IMR-90 (cell line): ENCODE data around the gene ASXL1. TPM values are rescaled to one million over a fixed set of nuclear protein-coding genes. Genes with fewer than 3 reads are reported as not detected.

ENCODE experiments used
- ATAC-seq: fragments of 200-7000 bp; cut with Tn5 transposase; 2 replicates; pipeline ENCODE4 v1.9.1; 2020; ENCODE audit warnings: low read depth, mild to moderate bottlenecking, moderate library complexity
- BruUV-seq: library from RNA; stranded (reverse); fragments of 400-500 nt; replicated peaks from 2 replicates; lab custom pipeline; 2021; lab: Mats Ljungman, UMichigan
- CTCF ChIA-PET: fragments of 300-600 bp; formaldehyde crosslinking; extraction: SDS; loops from one replicate; lab custom pipeline; 2021; ENCODE audit warnings: antibody characterized with exemption; lab: Yijun Ruan, JAX
- POLR2A ChIA-PET: fragments of 300-600 bp; sonication (Branson Sonifier 250); formaldehyde crosslinking; loops from one replicate; lab custom pipeline; 2022; ENCODE audit warnings: antibody characterized with exemption; ENCODE audit not compliant: unreplicated experiment; lab: Charles Lee
- DNase-seq: peaks from one replicate; pipeline ENCODE4 v3.0.0; 2013
- H2AFZ ChIP-seq: replicated peaks from 2 replicates; pipeline ENCODE3; 2013; ENCODE audit warnings: low read length, mild to moderate bottlenecking; ENCODE audit not compliant: poor library complexity
- H2AK5ac ChIP-seq: 2 replicates; pipeline ENCODE4 v1.6.1; 2013; ENCODE audit warnings: low read depth, low read length, inconsistent platforms
- H2AK9ac ChIP-seq: replicated peaks from 2 replicates; pipeline ENCODE3; 2013; ENCODE audit warnings: mild to moderate bottlenecking, low read depth, low read length, moderate library complexity; ENCODE audit not compliant: poor library complexity
- H2BK120ac ChIP-seq: 2 replicates; pipeline ENCODE4 v1.6.1; 2013; ENCODE audit warnings: low read depth, low read length, inconsistent platforms
- H2BK15ac ChIP-seq: 3 replicates; pipeline ENCODE4 v1.6.1; 2013; ENCODE audit warnings: low read depth, low read length, inconsistent platforms
- H2BK20ac ChIP-seq: 2 replicates; pipeline ENCODE4 v1.6.1; 2013; ENCODE audit warnings: low read depth, mild to moderate bottlenecking, inconsistent platforms, low read length, moderate library complexity
- H2BK5ac ChIP-seq: 2 replicates; pipeline ENCODE4 v1.6.1; 2013; ENCODE audit warnings: mild to moderate bottlenecking, low read depth, low read length, inconsistent platforms; ENCODE audit not compliant: poor library complexity, severe bottlenecking
- H3K14ac ChIP-seq: replicated peaks from 2 replicates; pipeline ENCODE4 v1.6.1; 2013; ENCODE audit warnings: low read depth, low read length, inconsistent platforms
- H3K18ac ChIP-seq: 2 replicates; pipeline ENCODE4 v1.6.1; 2013; ENCODE audit warnings: low read depth, low read length, control low read depth
- H3K23ac ChIP-seq: 2 replicates; pipeline ENCODE4 v1.6.1; 2013; ENCODE audit warnings: low read depth, low read length, inconsistent platforms
- H3K27ac ChIP-seq: 2 replicates; pipeline ENCODE4 v1.5.1; 2013; ENCODE audit warnings: mild to moderate bottlenecking, control low read depth, low read length; ENCODE audit not compliant: insufficient read depth
- H3K27me3 ChIP-seq: 2 replicates; pipeline ENCODE4 v1.6.1; 2013; ENCODE audit warnings: low read length; ENCODE audit not compliant: control insufficient read depth, insufficient read depth
- H3K36me3 ChIP-seq: 2 replicates; pipeline ENCODE4 v1.6.1; 2013; ENCODE audit warnings: low read length, mixed read lengths; ENCODE audit not compliant: control insufficient read depth, insufficient read depth
- H3K4ac ChIP-seq: 2 replicates; pipeline ENCODE4 v1.6.1; 2013; ENCODE audit warnings: low read depth, low read length, inconsistent platforms
- H3K4me1 ChIP-seq: 2 replicates; pipeline ENCODE4 v1.6.1; 2013; ENCODE audit warnings: low read length, mixed read lengths; ENCODE audit not compliant: control insufficient read depth, insufficient read depth
- H3K4me2 ChIP-seq: 2 replicates; pipeline ENCODE4 v1.6.1; 2013; ENCODE audit warnings: low read depth, mild to moderate bottlenecking, control low read depth, low read length, moderate library complexity
- H3K4me3 ChIP-seq: 2 replicates; pipeline ENCODE4 v1.5.1; 2013; ENCODE audit warnings: low read depth, mild to moderate bottlenecking, control low read depth, low read length, moderate library complexity; ENCODE audit not compliant: insufficient read depth
- H3K56ac ChIP-seq: 2 replicates; pipeline ENCODE4 v1.6.1; 2013; ENCODE audit warnings: low read length, inconsistent platforms; ENCODE audit not compliant: insufficient read depth; ENCODE audit errors: extremely low read depth
- H3K79me1 ChIP-seq, 2 experiments: 2 replicates each; pipeline ENCODE4 v1.6.1; 2013; ENCODE audit warnings: low read length in 2 of 2, inconsistent platforms in 1 of 2, low read depth in 1 of 2
- H3K9ac ChIP-seq: 2 replicates; pipeline ENCODE4 v1.6.1; 2013; ENCODE audit warnings: low read depth, low read length, control low read depth
- H3K9me1 ChIP-seq: 2 replicates; pipeline ENCODE4 v1.6.1; 2013; ENCODE audit warnings: low read length, inconsistent platforms; ENCODE audit not compliant: insufficient read depth
- H3K9me3 ChIP-seq: 2 replicates; pipeline ENCODE4 v1.6.1; 2013; ENCODE audit warnings: low read length; ENCODE audit not compliant: control insufficient read depth, insufficient read depth
- H4K20me1 ChIP-seq: 2 replicates; pipeline ENCODE4 v1.6.1; 2013; ENCODE audit warnings: low read length, inconsistent platforms; ENCODE audit not compliant: insufficient read depth
- H4K5ac ChIP-seq: 2 replicates; pipeline ENCODE4 v1.6.1; 2013; ENCODE audit warnings: mild to moderate bottlenecking, low read depth, low read length, control low read depth
- H4K8ac ChIP-seq, 2 experiments: 2 replicates each; pipeline ENCODE4 v1.6.1; 2013; ENCODE audit warnings: low read depth in 2 of 2, low read length in 2 of 2, control low read depth in 1 of 2, inconsistent platforms in 1 of 2
- H4K91ac ChIP-seq: 2 replicates; pipeline ENCODE4 v1.6.1; 2013; ENCODE audit warnings: low read depth, low read length, inconsistent platforms; ENCODE audit not compliant: insufficient read depth
- CHD1 ChIP-seq: IDR thresholded peaks from 2 replicates; pipeline ENCODE4 v1.6.1; 2012; ENCODE audit warnings: low read depth, low read length, improper control_type of control experiment
- FOS ChIP-seq: fragments of 150-350 bp; IDR thresholded peaks from 2 replicates; pipeline ENCODE4 v1.6.1; 2016; ENCODE audit warnings: low read depth, low read length
- MAFK ChIP-seq: IDR thresholded peaks from 2 replicates; pipeline ENCODE4 v1.6.1; 2012; ENCODE audit warnings: low read depth, low read length, improper control_type of control experiment
- MAZ ChIP-seq: IDR thresholded peaks from 2 replicates; pipeline ENCODE4 v1.6.1; 2012; ENCODE audit warnings: low read depth, mild to moderate bottlenecking, low read length, improper control_type of control experiment, moderate library complexity, borderline replicate concordance
- MXI1 ChIP-seq: IDR thresholded peaks from 2 replicates; pipeline ENCODE4 v1.6.1; 2012; ENCODE audit warnings: low read depth, mild to moderate bottlenecking, low read length, moderate library complexity, borderline replicate concordance
- POLR2A ChIP-seq: IDR thresholded peaks from 2 replicates; pipeline ENCODE4 v1.6.1; 2012; ENCODE audit warnings: mild to moderate bottlenecking, low read depth, low read length
- RAD21 ChIP-seq: IDR thresholded peaks from 2 replicates; pipeline ENCODE4 v1.6.1; 2012; ENCODE audit warnings: low read length, improper control_type of control experiment
- RFX5 ChIP-seq: IDR thresholded peaks from 2 replicates; pipeline ENCODE4 v1.8.0; 2012; ENCODE audit warnings: low read depth, mild to moderate bottlenecking, low read length, moderate library complexity
- SMC3 ChIP-seq: fragments of 150-350 bp; IDR thresholded peaks from 2 replicates; pipeline ENCODE4 v1.6.1; 2016; ENCODE audit warnings: low read depth, mild to moderate bottlenecking, antibody characterized with exemption, low read length, moderate library complexity
- WGBS, 2 experiments: methylation state at CpG; one replicate each; pipeline versions ENCODE4 v1.1.5 to v1.1.7; 2013; ENCODE audit warnings: missing lambda C conversion rate in 2 of 2; ENCODE audit not compliant: insufficient read length in 1 of 2; ENCODE audit errors: extremely low coverage in 2 of 2; 5-methylcytosine and 5-hydroxymethylcytosine counted together
- dilution Hi-C: fragments of 300-500 bp; cut with HindIII; formaldehyde crosslinking; loops from one replicate; pipeline ENCODE4 v1.14.3; 2018; ENCODE audit warnings: low sequenced_read_pairs; ENCODE audit not compliant: unreplicated experiment
- in situ Hi-C: fragments of 300-500 bp; cut with MboI; formaldehyde crosslinking; loops from 3 replicates; pipeline ENCODE4 v1.14.3; 2019; ENCODE audit warnings: low sequenced_read_pairs, inconsistent platforms, mixed read lengths
- intact Hi-C: fragments of 100-400 bp; cut with micrococcal nuclease; formaldehyde crosslinking; loops from 2 replicates; pipeline ENCODE4 v1.10.0; 2022
- polyA plus RNA-seq, 3 experiments: library from polyadenylated mRNA; depleted of rRNA; stranded (reverse); fragments of >200 nt; gene quantifications; 2 replicates each; pipeline ENCODE4 v1.2.3, GENCODE V29; 2012; ENCODE audit warnings: low replicate concordance in 1 of 3
- total RNA-seq: library from RNA; depleted of rRNA; stranded (reverse); fragments of >200 nt; gene quantifications from 2 replicates; pipeline ENCODE4 v1.2.3, GENCODE V29; 2012
- TF ChIP-seq, protein P1 (sequence below): fragments of 150-350 bp; IDR thresholded peaks from 2 replicates; pipeline ENCODE4 v1.6.1; 2016; ENCODE audit warnings: low read depth, mild to moderate bottlenecking, low read length, moderate library complexity, borderline replicate concordance
- TF ChIP-seq, protein P2 (sequence below): conservative IDR thresholded peaks from 2 replicates; pipeline ENCODE4 v1.5.1; 2012; ENCODE audit warnings: mild to moderate bottlenecking, low read depth, low read length, improper control_type of control experiment
- TF ChIP-seq, protein P3 (sequence below): fragments of 150-350 bp; IDR thresholded peaks from 2 replicates; pipeline ENCODE4 v1.6.1; 2017; ENCODE audit warnings: mild to moderate bottlenecking, antibody characterized with exemption, low read length, low read depth

ASXL1 gene
- total and polyA plus RNA-seq, 2 of the 4 experiments (the other 2 are of a cell fraction) = 29.9 to 37.1 TPM

DNA sequence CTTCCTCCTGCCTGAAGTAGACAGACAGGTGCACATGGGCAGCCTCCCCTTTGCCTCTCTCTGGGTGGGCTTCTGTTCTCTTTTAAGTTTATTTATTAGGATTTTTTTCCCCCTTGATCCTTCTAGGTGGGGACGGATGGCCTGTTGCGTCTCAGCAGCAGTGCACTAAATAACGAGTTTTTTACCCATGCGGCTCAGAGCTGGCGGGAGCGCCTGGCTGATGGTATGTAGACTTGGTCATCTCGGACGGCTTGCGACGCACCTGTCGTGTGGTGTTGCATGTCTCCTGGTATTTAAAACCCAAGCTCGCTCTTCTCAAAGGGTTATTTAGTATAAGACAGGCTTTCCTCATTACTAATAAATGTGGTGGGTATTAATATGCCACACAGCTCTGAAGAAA lies 73.3 kb downstream of the ASXL1 start:
- peaks cover 47% of the 10 kb centered on the region for H4K20me1 ChIP-seq
- H4K8ac ChIP-seq = no peak overlapping the region
- DNase-seq (no peak), ATAC-seq (no peak)
- H3K18ac ChIP-seq = no peak overlapping the region
- no peak overlapping the region for H2AFZ ChIP-seq
- peaks cover 26% of the 10 kb centered on the region for H3K9me1 ChIP-seq
- no peak overlapping the region for H2BK15ac ChIP-seq
- no peak overlapping the region for H3K27ac ChIP-seq
- no peaks in the 10 kb centered on the region for H3K27me3 ChIP-seq
- H2AK9ac ChIP-seq = no peak overlapping the region
- no peaks in the 10 kb centered on the region for H3K4me1 ChIP-seq
- no peak overlapping the region for H3K4me3 ChIP-seq
- ChIA-PET CTCF (no interaction called here), POLR2A (no interaction called here)
- peaks cover 44 to 67% of the 10 kb centered on the region in 2 experiments for H3K79me1 ChIP-seq
- H3K9me3 ChIP-seq = no peaks in the 10 kb centered on the region
- no peak overlapping the region for H4K5ac ChIP-seq
- in situ Hi-C loops = no loop called here
- no peak overlapping the region for H3K4me2 ChIP-seq
- no peak overlapping the region for H2BK120ac ChIP-seq
- no peak overlapping the region for H2BK5ac ChIP-seq
- no peak overlapping the region for H3K9ac ChIP-seq
- no peak overlapping the region for H4K91ac ChIP-seq
- TF ChIP-seq, protein P1, sequence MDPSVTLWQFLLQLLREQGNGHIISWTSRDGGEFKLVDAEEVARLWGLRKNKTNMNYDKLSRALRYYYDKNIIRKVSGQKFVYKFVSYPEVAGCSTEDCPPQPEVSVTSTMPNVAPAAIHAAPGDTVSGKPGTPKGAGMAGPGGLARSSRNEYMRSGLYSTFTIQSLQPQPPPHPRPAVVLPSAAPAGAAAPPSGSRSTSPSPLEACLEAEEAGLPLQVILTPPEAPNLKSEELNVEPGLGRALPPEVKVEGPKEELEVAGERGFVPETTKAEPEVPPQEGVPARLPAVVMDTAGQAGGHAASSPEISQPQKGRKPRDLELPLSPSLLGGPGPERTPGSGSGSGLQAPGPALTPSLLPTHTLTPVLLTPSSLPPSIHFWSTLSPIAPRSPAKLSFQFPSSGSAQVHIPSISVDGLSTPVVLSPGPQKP = no peak
- no peak for TF ChIP-seq FOS
- no peak for TF ChIP-seq RAD21
- no peak for TF ChIP-seq MXI1
- TF ChIP-seq MAFK = no peak
- no peak for TF ChIP-seq MAZ
- TF ChIP-seq, protein P2, sequence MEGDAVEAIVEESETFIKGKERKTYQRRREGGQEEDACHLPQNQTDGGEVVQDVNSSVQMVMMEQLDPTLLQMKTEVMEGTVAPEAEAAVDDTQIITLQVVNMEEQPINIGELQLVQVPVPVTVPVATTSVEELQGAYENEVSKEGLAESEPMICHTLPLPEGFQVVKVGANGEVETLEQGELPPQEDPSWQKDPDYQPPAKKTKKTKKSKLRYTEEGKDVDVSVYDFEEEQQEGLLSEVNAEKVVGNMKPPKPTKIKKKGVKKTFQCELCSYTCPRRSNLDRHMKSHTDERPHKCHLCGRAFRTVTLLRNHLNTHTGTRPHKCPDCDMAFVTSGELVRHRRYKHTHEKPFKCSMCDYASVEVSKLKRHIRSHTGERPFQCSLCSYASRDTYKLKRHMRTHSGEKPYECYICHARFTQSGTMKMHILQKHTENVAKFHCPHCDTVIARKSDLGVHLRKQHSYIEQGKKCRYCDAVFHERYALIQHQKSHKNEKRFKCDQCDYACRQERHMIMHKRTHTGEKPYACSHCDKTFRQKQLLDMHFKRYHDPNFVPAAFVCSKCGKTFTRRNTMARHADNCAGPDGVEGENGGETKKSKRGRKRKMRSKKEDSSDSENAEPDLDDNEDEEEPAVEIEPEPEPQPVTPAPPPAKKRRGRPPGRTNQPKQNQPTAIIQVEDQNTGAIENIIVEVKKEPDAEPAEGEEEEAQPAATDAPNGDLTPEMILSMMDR = no peak
- no peak for TF ChIP-seq CHD1
- no peak for TF ChIP-seq POLR2A
- TF ChIP-seq, protein P3, sequence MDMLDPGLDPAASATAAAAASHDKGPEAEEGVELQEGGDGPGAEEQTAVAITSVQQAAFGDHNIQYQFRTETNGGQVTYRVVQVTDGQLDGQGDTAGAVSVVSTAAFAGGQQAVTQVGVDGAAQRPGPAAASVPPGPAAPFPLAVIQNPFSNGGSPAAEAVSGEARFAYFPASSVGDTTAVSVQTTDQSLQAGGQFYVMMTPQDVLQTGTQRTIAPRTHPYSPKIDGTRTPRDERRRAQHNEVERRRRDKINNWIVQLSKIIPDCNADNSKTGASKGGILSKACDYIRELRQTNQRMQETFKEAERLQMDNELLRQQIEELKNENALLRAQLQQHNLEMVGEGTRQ = no peak
- TF ChIP-seq RFX5 = no peak
- no peak for TF ChIP-seq SMC3
- H2AK5ac ChIP-seq = no peak overlapping the region
- H3K14ac ChIP-seq = no peak overlapping the region
- H3K4ac ChIP-seq = no peak overlapping the region
- no CpG with 5 or more reads among the region's 12 CpGs for WGBS, 2 experiments
- H3K23ac ChIP-seq = no peak overlapping the region
- intact Hi-C loops = no loop called here
- no peak overlapping the region for H3K56ac ChIP-seq
- H2BK20ac ChIP-seq = no peak overlapping the region
- no TSS peak for BruUV-seq
- dilution Hi-C loops = no loop called here
- H3K36me3 ChIP-seq = peaks cover 62% of the 10 kb centered on the region
